ENCODE measurements around the gene TRAFD1.
A peak's percentile ranks its signal among the peaks of the same experiment; 100 is the strongest.

TRAFD1 gene

GRCh38 chr12:112169161-112169872 lies 44.0 kb downstream of the TRAFD1 start:
- DNase-seq = no peak
- Histone ChIP-seq H3K4me3 (ENCODE audit: low read depth, low read length) (no peak overlapping the region), H3K27me3 (replicated peaks) (no peaks in the 10 kb centered on the region), H3K36me3 (replicated peaks) (peaks cover 10% of the 10 kb centered on the region), H3K27ac (no peak overlapping the region)
- TF ChIP-seq CTCF (IDR thresholded peaks at IDR 0.05; ENCODE audit: low read depth, low read length, missing control alignments) = no peak
- in situ Hi-C loops (cut with HindIII; ENCODE audit: low pct_ligation_motif_present, low sequenced_read_pairs) = no loop called here

GRCh38 chr12:112169966-112170365 lies 44.6 kb downstream of the TRAFD1 start:
- H3K27me3 ChIP-seq (replicated peaks) = no peaks in the 10 kb centered on the region
- H3K4me3 ChIP-seq (ENCODE audit: low read depth, low read length) = no peak overlapping the region
- H3K27ac ChIP-seq = no peak overlapping the region
- in situ Hi-C loops (cut with HindIII; ENCODE audit: low pct_ligation_motif_present, low sequenced_read_pairs) = no loop called here
- peaks cover 11% of the 10 kb centered on the region for H3K36me3 ChIP-seq (replicated peaks)
- TF ChIP-seq CTCF (IDR thresholded peaks at IDR 0.05; ENCODE audit: low read depth, low read length, missing control alignments) = no peak
- no peak for DNase-seq

- peaks cover 15% of the 10 kb centered on the region for H3K36me3 ChIP-seq (replicated peaks)
- H3K27me3 ChIP-seq (replicated peaks) = no peaks in the 10 kb centered on the region
- in situ Hi-C loops (cut with HindIII; ENCODE audit: low pct_ligation_motif_present, low sequenced_read_pairs) = no loop called here
- TF ChIP-seq CTCF (IDR thresholded peaks at IDR 0.05; ENCODE audit: low read depth, low read length, missing control alignments) = peak; percentile 74
- no peak overlapping the region for H3K27ac ChIP-seq
- H3K4me3 ChIP-seq (ENCODE audit: low read depth, low read length) = no peak overlapping the region
- DNase-seq = peak; percentile 30
Observed at GRCh38 chr12:112170376-112170775, 45.0 kb downstream of the TRAFD1 start.

- H3K27ac ChIP-seq = no peak overlapping the region
- no peaks in the 10 kb centered on the region for H3K27me3 ChIP-seq (replicated peaks)
- TF ChIP-seq CTCF (IDR thresholded peaks at IDR 0.05; ENCODE audit: low read depth, low read length, missing control alignments) = no peak
- in situ Hi-C loops (cut with HindIII; ENCODE audit: low pct_ligation_motif_present, low sequenced_read_pairs) = no loop called here
- H3K4me3 ChIP-seq (ENCODE audit: low read depth, low read length) = no peak overlapping the region
- H3K36me3 ChIP-seq (replicated peaks) = peaks cover 19% of the 10 kb centered on the region
- no peak for DNase-seq
Observed at GRCh38 chr12:112170971-112171596, 45.7 kb downstream of the TRAFD1 start.

- TF ChIP-seq CTCF (IDR thresholded peaks at IDR 0.05; ENCODE audit: low read depth, low read length, missing control alignments) = no peak
- no peak overlapping the region for H3K27ac ChIP-seq
- no peak overlapping the region for H3K4me3 ChIP-seq (ENCODE audit: low read depth, low read length)
- in situ Hi-C loops (cut with HindIII; ENCODE audit: low pct_ligation_motif_present, low sequenced_read_pairs) = no loop called here
- H3K27me3 ChIP-seq (replicated peaks) = no peaks in the 10 kb centered on the region
- peaks cover 19% of the 10 kb centered on the region for H3K36me3 ChIP-seq (replicated peaks)
- DNase-seq = no peak
Observed at GRCh38 chr12:112172556-112173324, 47.4 kb downstream of the TRAFD1 start.

Measured in brain microvascular endothelial cell (primary cell).